ENCODE measurements around the gene NINL. TPM values are rescaled to one million over a fixed set of nuclear protein-coding genes. Genes with fewer than 3 reads are reported as not detected.

Gene NINL
- polyA plus RNA-seq, 1 of the 3 experiments (the other 2 are of a cell fraction), result 22.5 TPM

- Histone ChIP-seq H4K20me1 (ENCODE audit: insufficient read depth) (no peaks in the 10 kb centered on the region), H3F3A (replicated peaks; ENCODE audit: insufficient read depth) (no peaks in the 10 kb centered on the region), H3K9me3 (no peaks in the 10 kb centered on the region), H3K27ac (ENCODE audit: low read depth in 2 of 2, low read length in 1 of 2) (no peak overlapping the region), H3K9me2 (no peaks in the 10 kb centered on the region), H3K4me1 (ENCODE audit: control insufficient read depth in 1 of 2, insufficient read depth in 2 of 2, low read depth in 1 of 2, low read length in 1 of 2) (peaks cover 4% of the 10 kb centered on the region in 2 experiments; a peak in 2 of 4 replicates), H3K27me3 (ENCODE audit: insufficient read depth) (no peaks in the 10 kb centered on the region), H3K36me3 (replicated peaks in 1 of 2; ENCODE audit: control insufficient read depth in 1 of 2, insufficient read depth in 2 of 2, low read length in 1 of 2) (peaks cover 4 to 67% of the 10 kb centered on the region in 2 experiments), H3K4me3 (ENCODE audit: low read depth in 2 of 2, low read length in 1 of 2) (no peak overlapping the region), H3K9ac (no peak overlapping the region), H2AFZ (ENCODE audit: low read depth) (no peak overlapping the region), H3K79me2 (ENCODE audit: insufficient read depth) (no peaks in the 10 kb centered on the region), H3K4me2 (no peak overlapping the region)
- TF ChIP-seq MXI1 (IDR thresholded peaks at IDR 0.05; ENCODE audit: low read depth, low read length) (no peak), CHD2 (IDR thresholded peaks at IDR 0.05; ENCODE audit: low read length, partially characterized antibody) (no peak), IRF3 (IDR thresholded peaks at IDR 0.05; ENCODE audit: low read depth, low read length) (no peak), GATA2 (CRISPR knock-in tag; IDR thresholded peaks at IDR 0.05) (no peak), EP300 (IDR thresholded peaks at IDR 0.05; ENCODE audit: borderline replicate concordance in 1 of 2, low read depth in 1 of 2, low read length in 1 of 2) (no peak), YY1 (IDR thresholded peaks at IDR 0.05; ENCODE audit: low read depth) (no peak), ZBTB33 (IDR thresholded peaks at IDR 0.05; ENCODE audit: borderline replicate concordance, low read depth) (no peak), POLR2AphosphoS5 (IDR thresholded peaks at IDR 0.05; ENCODE audit: low read depth, low read length) (no peak), TCF12 (IDR thresholded peaks at IDR 0.05) (no peak)
- WGBS (ENCODE audit: low lambda C conversion rate), result no CpG with 5 or more reads among the region's 12 CpGs
- no peak for DNase-seq
- POLR2A ChIA-PET, result no interaction called here
- CTCF ChIA-PET, result interaction anchor here (1.4 kb wide), 1 partner anchor 11 kb away, joined by 5 read pairs; no protein-coding TSS in a partner anchor
These were observed 103.4 kb downstream of the NINL start for GRCh38 chr20:25481918-25482253.

- Histone ChIP-seq H3K27ac (ENCODE audit: low read depth in 2 of 2, low read length in 1 of 2) (no peak overlapping the region), H3K27me3 (ENCODE audit: insufficient read depth) (no peaks in the 10 kb centered on the region), H3K4me2 (no peak overlapping the region), H3F3A (replicated peaks; ENCODE audit: insufficient read depth) (no peaks in the 10 kb centered on the region), H3K4me3 (ENCODE audit: low read depth in 2 of 2, low read length in 1 of 2) (no peak overlapping the region), H3K9me3 (no peaks in the 10 kb centered on the region), H3K36me3 (replicated peaks in 1 of 2; ENCODE audit: control insufficient read depth in 1 of 2, insufficient read depth in 2 of 2, low read length in 1 of 2) (peaks cover 4 to 63% of the 10 kb centered on the region in 2 experiments), H3K79me2 (ENCODE audit: insufficient read depth) (no peaks in the 10 kb centered on the region), H3K4me1 (ENCODE audit: control insufficient read depth in 1 of 2, insufficient read depth in 2 of 2, low read depth in 1 of 2, low read length in 1 of 2) (peaks cover 1 to 4% of the 10 kb centered on the region in 2 experiments; a peak in 2 of 4 replicates), H3K9me2 (no peaks in the 10 kb centered on the region), H3K9ac (no peak overlapping the region), H4K20me1 (ENCODE audit: insufficient read depth) (no peaks in the 10 kb centered on the region), H2AFZ (ENCODE audit: low read depth) (no peak overlapping the region)
- no peak for DNase-seq
- TF ChIP-seq RAD21 (IDR thresholded peaks at IDR 0.05; ENCODE audit: low read length) (no peak), USF2 (IDR thresholded peaks at IDR 0.05; ENCODE audit: borderline replicate concordance, low read depth, low read length) (no peak), POLR2AphosphoS5 (IDR thresholded peaks at IDR 0.05; ENCODE audit: low read depth, low read length) (no peak), FOSL2 (IDR thresholded peaks at IDR 0.05; ENCODE audit: borderline replicate concordance, low read depth) (no peak), GATA2 (CRISPR knock-in tag; IDR thresholded peaks at IDR 0.05) (no peak), MAX (IDR thresholded peaks at IDR 0.05; ENCODE audit: low read depth) (no peak), PBX3 (IDR thresholded peaks at IDR 0.05) (no peak), EZH2phosphoT487 (IDR thresholded peaks at IDR 0.05; ENCODE audit: borderline replicate concordance, low read depth) (no peak), RFX5 (IDR thresholded peaks at IDR 0.05; ENCODE audit: low read length) (no peak), NFIC (IDR thresholded peaks at IDR 0.05; ENCODE audit: borderline replicate concordance) (no peak), FOXM1 (IDR thresholded peaks at IDR 0.05; ENCODE audit: low read depth) (no peak)
- POLR2A ChIA-PET, result no interaction called here
- CTCF ChIA-PET, result interaction anchor here (1.4 kb wide), 1 partner anchor 11 kb away, joined by 5 read pairs; no protein-coding TSS in a partner anchor
- WGBS (ENCODE audit: low lambda C conversion rate), result 94% methylated on average over 9 of the region's 11 CpGs
These were observed 104.0 kb downstream of the NINL start for GRCh38 chr20:25481235-25481917.

Measured in SK-N-SH (cell line).